GM18873 (cell line): ENCODE measurements around the gene GNAS-AS1.

Experiments used
- ATAC-seq: cut with Tn5 transposase; IDR thresholded peaks from one replicate; pipeline ENCODE4 v1.9.1; 2021; ENCODE audit warnings: mild to moderate bottlenecking, moderate library complexity, moderate number of reproducible peaks; ENCODE audit not compliant: unreplicated experiment, low FRiP score

The GNAS-AS1 gene

GRCh38 chr20:58888103-58888502 lies 37.4 kb upstream of the GNAS-AS1 start:
- ATAC-seq: no peak

GRCh38 chr20:58886546-58886945 lies 35.8 kb upstream of the GNAS-AS1 start:
- no peak for ATAC-seq

DNA sequence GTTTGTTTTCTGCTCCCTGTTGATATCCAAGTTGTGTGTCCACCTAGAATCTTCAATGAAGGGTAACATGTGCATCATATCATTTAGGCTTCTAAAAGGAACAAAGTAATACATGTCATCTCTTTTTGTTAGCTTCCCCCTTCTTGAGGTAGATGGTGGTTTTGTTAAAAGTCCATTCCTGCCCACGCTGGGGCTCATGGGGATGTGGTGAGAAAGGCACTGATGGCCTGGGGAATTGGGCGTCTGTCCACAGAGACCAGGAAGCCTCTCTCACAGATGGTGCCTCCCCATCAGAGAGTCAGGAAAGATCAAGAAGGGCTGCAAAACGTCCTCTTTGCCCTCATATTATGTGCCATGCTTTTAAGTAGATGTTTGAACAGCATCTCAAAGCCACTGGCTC lies 34.3 kb upstream of the GNAS-AS1 start:
- ATAC-seq: no peak

- no peak for ATAC-seq
Observed at GRCh38 chr20:58883241-58883691, 32.6 kb upstream of the GNAS-AS1 start.

DNA sequence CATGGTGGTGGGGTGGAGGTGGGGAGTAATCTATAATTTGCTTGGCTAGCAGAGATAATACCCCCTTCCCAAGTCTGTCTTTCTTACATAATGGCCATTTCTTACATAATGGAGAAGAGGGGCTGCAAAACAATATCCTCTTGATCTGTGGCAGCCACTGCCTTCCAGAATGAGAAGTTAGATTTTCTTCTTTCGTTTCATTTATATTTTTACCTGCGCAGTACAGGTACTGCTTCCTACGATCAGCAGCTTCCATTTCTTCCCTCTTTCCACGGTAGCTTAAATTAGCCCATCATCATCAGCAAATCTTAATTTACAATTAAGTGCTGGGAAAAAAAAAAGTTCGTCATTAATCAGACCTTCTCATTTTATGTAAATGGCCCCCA lies 32.0 kb upstream of the GNAS-AS1 start:
- no peak for ATAC-seq

- no peak for ATAC-seq
Observed at GRCh38 chr20:58880994-58881752, 30.5 kb upstream of the GNAS-AS1 start.

DNA sequence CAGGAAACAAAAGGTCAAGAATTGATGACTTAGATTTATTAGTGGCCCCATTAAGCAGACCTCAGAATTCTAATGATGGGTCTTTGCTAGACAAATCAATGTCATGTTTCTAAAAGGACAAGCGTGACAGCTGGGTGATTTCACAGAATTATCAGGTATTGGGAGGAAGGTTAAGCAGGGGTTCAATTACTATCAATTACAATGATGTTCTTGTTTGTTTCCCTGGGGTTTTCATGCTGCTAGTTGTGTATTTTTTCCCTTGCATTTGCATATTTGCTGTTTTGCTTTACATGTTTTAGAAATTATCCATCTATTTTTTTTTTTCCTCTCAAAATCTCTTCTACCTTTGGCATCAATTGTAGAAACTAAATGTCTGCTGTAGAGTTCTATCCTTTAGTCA lies 29.7 kb upstream of the GNAS-AS1 start:
- ATAC-seq: no peak

DNA sequence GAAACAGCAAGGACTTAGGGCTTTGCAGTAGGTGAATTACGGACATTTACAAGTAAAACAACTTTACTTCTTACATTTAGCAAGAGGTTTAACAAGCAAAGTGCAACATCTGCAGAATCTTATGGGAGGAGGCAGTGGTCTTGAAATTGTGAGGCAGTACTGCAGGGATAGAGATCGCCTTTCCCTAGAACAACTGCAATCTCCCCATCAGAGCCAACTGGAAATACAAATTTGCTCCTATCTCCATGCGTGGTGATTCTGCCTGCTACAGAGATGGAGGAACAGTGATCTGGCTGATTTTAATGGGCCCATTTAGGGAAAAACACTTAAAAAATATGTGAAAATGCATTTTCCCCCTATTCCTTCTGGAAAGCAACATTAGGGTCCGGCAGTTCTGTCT lies 27.7 kb upstream of the GNAS-AS1 start:
- ATAC-seq: no peak

DNA sequence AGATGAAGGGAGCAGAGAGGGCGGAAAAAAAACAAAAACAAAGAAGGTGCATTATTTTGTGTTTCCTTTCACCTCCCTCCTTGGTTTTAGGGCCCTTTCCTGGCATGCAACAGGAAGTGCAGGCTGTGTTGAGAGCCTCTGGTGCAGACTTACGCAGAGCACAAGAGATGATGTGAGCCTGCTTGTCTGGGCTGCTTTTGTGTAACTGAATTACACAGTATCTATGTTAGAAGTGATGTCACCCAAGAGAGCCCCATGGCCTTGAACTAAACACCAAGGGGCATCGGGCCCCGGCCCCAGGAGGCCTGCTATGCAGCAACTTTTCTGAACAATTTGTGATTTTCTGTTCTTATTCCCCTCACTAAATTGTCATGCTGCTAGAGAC lies 27.3 kb upstream of the GNAS-AS1 start:
- no peak for ATAC-seq

- no peak for ATAC-seq
Observed at GRCh38 chr20:58877050-58877975, 26.6 kb upstream of the GNAS-AS1 start.

- no peak for ATAC-seq
Observed at GRCh38 chr20:58876437-58876836, 25.7 kb upstream of the GNAS-AS1 start.

GRCh38 chr20:58875541-58876134 lies 24.9 kb upstream of the GNAS-AS1 start:
- ATAC-seq: no peak

- no peak for ATAC-seq
Observed at GRCh38 chr20:58875111-58875510, 24.4 kb upstream of the GNAS-AS1 start.

DNA sequence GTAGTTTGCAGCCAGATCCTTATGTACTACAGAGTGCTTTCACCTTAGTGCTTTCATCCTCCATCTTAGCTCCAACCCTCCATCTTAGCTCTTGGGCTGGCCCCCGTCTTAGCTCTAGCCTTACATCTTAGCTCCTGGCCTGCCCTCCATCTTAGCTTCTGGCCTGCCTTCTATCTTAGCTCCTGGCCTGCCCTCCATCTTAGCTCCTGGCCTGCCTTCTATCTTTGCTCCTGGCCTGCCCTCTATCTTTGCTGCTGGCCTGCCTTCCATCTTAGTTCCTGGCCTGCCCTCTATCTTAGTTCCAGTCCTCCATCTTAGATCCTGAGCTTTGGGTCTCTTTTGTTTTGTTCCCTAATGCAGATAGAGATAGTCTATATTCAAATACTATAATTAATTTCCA lies 23.8 kb upstream of the GNAS-AS1 start:
- ATAC-seq: no peak

DNA sequence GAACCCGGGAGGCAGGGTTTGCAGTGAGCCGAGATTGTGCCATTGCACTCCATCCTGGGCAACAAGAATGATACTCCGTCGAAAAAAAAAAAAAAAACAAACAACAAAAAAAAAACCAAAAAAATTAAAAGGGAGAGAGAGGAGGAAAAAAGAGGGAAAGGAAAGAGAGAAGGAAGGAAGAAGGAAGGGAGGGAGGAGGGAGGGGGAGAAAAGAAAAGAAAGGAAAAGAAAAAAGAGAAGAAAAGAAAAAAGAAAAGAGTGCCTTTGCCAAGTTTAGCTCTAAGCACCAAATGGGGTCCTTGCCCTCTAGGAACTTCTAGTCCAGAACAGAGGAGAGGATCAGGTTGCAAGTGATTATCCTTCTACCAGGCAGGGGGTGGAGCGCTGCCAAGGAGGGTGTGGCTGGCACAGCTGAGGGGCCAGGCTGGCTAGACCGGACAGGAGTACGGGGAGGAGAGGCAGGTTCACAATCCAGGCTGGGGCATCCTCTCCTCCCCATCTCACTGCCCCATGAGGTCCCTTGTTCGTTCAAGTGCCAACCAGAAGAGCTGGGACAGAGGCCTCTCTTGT lies 20.9 kb upstream of the GNAS-AS1 start:
- ATAC-seq: no peak

DNA sequence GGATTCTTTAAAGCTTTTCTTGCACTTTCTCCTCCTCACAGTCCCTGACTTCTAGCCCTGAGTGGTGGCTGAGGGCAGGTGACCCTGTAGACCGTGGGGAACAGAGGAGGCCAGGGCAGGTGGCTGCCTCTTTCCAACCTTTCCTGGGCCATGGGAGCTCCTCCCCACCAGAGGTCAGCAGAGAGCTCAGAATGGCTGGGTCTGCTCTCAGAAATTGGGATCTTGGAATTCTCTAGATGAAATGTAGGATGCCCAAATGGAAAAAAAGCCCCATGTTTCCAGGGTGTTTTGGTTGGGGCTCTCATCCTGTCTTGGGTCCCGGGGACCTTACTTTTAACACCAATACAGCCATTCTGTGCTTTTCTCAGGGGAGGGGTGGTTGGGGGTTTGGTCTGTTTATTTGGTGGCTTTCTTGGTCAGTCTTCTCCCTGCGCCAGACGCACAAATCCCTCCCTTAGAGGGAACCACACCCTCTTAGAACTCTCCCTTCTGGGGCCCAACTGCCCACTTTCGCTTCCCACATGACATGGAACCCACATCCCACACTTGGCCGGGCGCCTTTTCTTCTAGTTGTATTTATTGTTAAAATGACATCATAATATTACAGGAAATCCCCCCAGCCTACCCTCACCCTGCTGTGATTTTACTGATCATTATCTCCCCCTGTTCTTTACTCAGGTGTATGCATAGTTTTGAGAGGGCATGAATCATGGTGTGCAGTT lies 19.8 kb upstream of the GNAS-AS1 start:
- no peak for ATAC-seq

DNA sequence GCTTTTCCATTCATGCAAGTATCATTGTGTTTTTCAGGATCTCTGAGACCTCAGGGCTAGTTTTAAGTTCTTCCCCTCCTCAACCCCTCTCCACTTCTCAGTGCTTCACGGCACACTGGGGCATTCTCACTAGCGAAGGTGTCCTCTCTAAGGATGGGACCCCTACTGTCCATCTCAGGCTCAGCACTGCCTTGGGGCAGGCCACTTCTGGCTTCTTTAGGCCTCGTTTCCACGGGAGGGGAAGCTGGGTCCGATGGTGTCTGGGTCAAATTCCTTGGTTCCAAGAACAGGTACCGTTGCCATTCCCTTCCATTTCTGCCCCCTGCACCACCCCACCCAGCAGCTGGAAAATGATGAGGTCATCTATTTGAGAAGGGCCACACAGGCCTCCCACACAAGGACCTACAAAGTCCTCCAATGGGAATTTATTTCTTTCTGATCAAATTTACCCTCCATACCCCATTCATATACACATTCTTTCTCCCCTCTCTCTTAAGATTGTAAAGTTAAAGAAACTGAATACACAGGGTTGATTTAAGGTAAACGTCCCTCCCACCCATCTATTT lies 19.0 kb upstream of the GNAS-AS1 start:
- no peak for ATAC-seq

DNA sequence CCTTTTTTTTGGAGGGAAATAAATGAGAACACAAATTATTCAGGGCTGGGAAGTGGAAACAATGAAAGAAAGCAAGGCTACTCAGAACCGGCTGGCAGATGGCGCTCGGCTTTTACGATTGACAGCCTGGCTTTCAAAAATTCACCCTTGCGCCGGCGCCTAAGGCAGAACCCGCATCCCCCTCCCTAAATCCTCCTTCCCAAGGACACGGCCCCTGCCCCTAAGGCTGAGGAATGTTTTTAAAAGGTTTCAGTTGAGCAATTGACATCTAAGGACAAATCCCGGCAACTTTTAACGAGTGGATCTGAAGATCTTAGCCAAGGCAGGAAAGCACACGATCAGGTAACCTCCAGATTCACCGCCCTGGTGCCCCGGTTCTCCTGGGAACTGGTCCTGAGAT lies 18.1 kb upstream of the GNAS-AS1 start:
- ATAC-seq: no peak

GRCh38 chr20:58867211-58867610 lies 16.5 kb upstream of the GNAS-AS1 start:
- no peak for ATAC-seq

DNA sequence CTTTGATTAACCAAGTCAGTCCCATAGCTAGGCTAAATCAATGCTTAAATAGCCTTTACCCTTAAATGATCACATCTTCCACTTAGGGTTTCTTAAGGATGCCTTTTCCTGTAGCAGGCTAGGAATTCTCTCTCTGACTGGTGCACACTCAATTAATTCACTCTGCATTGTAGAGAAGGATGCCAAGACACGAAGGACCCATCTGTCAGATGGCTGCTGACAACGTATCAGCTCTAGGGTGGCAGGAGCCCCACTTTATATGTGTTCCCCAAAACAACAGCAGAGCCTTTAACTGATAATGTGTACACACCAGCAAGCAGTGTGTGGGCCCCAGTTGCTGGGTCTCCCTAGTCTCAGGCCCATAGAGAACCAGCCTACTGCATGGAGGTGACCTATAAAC lies 15.1 kb upstream of the GNAS-AS1 start:
- no peak for ATAC-seq
